HG03045 (cell line): Measurements from ENCODE around the gene WNT9A.
"Not testable (repeated sequence)": the region's sequence is repeated elsewhere in the genome, so short reads cannot be mapped to it uniquely, and the experiment has no call there.

Experiments
- ATAC-seq: cut with Tn5 transposase; IDR thresholded peaks from one replicate; pipeline ENCODE4 v1.9.1; 2021; ENCODE audit warnings: mild to moderate bottlenecking, moderate library complexity; ENCODE audit not compliant: unreplicated experiment

Gene WNT9A

DNA sequence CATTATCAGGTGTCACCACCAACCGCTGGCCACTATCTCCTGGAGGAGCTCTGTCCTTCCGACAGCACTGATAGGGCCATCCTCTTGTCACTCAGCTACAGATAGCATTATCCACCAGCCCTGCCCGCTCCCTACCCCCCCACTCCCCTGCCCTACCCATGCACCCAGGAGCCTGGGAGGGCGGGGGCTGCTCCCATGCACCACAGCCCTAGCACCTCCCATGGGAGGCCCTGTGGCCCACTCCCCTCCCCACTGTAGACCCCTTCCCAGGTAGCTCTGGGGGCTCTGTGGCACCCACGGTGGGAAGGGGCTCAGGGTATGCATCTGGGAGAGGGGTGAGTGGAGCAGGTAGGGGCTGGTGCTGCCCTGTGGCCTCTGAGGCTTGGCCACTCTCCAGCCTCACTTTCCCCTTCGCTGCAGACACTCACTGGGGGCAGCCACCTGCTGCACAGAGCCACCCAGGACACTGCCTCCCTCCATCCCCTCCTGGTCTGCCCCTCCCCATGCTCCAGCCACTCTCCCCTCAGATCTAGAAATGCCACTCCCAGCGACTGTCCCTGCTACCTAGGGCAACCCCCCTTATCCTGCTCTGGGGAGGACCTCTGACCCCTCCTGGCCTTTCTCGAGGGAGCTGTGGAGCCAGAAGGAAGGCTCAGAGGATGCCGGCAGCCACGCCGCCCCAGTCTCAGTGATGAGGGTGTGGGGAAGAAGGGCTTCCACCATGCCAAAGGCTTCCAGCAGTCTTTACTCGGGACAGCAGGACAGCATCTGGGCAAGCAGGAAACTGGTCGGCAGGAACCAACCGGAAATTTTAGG is 58.5 kb downstream of the WNT9A start:
- ATAC-seq: no peak

DNA sequence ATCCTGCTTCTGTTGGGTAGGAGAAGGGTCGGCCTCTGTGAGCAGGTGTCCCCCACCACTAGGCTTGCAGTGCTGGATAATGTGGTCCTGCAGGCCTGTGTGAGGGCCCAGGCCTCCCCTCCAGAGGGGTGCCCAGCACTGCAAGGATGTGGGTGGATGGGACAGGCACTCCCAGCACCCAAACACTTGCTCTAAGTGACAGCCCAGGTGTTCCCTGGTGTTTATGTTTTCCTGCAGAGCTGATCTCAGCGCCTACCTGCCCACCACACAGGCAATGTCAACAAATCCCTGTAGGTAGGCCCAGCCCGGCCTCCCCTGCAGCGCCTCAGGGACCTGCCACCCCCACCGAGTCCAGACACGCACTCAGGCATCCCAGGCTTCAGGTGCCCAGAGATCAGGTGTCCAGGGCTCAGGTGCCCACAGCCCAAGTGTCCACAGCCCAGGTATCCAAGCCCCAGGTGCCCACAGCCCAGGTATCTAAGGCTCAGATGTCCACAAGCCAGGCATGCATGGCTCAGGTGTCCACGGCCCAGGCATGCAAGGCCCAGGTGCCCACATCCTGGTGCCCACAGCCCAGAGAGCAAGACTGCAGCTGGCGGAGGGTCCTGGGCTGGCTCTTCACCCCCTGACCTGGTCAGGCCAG is 59.2 kb downstream of the WNT9A start:
- no peak for ATAC-seq

DNA sequence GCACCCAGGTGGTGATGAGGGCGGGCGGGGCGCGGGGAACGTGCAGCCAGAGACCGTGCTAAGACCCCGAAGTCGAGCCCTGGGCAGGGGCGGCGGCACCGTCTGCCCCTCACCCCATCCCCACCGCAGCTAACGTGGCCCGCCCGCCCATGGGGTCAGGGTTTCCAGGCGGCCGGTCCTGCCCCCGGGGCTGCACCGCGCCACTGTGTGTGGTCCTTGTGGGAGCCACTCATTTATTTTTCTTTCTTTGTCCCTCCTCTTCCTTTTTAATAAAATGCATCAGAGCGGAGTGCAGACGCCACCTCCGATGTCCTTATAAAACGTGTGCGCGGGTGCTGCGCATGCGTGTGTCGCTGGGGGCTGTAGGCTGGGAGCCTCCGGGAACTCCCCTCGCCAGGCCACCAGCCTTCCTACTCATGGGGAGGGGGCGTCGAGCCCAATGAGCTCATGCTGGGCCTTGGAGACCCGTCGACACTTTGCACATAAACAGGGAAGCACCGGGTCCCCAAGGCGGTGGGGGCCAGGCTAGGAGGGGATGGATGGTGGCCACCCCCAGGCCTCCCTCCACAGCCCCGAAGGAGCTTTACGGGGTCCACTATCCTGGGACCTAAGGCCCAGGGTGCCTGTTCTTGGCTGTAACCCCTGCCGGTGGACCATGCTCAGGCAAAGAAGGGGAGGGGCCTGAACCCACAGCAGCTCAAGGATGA is 59.9 kb downstream of the WNT9A start:
- no peak for ATAC-seq

DNA sequence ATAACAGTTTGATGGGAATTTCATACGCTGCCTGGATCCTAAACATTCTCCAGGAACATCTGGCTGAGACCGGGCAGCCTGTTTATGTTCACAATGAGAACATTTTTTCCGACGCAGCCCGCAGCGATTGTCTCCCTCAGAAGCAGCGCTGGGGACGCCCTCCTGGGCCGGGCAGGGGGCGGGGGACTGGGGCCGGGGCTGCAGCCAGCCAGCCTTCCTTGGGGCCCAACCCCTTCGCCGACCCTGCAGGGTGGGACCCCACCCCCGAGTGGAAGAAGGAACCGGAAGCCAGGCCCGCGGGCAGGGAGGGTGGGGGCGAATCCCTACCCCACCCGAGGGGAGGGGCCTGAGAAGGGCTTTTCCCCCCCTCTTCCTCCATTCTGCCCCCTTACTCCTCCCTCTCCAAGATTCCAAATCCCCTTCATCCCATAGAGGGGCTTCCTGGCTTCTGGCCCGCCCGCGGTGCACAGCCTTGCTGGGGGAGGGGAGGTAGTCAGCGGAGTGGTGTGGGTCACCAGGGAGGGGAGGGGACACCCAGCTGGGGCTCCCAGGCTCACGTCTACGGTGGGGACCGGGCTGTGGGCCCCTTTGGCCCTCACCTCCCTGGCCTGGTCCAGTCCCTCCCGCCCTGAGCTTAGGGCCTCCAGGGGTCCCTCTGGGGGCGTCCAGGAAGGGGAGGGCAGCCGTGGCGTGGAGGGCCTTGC is 60.6 kb downstream of the WNT9A start:
- ATAC-seq: no peak

DNA sequence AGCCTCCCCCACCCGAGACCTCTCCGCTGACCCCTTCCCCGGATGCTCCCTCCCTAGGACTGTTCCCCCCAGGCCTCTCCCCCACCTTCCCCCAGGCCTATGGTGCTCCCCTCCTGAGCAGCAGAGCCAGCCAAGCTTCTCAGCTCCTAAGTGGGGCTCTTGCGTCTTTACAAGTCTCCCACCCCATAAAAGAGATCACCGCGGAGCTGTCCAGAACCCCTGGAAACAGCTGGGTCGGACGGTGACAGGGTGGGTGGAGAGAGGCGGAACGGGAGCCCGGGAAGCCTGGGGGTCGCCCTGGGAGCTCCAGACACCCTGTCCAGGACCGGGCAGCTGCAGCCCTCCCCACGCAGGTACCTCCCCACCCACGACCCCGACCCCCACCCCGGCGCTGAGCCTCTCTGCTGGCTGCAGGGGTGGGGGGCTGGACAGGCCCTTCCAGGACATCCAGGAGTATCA is 61.2 kb downstream of the WNT9A start:
- ATAC-seq: no peak

DNA sequence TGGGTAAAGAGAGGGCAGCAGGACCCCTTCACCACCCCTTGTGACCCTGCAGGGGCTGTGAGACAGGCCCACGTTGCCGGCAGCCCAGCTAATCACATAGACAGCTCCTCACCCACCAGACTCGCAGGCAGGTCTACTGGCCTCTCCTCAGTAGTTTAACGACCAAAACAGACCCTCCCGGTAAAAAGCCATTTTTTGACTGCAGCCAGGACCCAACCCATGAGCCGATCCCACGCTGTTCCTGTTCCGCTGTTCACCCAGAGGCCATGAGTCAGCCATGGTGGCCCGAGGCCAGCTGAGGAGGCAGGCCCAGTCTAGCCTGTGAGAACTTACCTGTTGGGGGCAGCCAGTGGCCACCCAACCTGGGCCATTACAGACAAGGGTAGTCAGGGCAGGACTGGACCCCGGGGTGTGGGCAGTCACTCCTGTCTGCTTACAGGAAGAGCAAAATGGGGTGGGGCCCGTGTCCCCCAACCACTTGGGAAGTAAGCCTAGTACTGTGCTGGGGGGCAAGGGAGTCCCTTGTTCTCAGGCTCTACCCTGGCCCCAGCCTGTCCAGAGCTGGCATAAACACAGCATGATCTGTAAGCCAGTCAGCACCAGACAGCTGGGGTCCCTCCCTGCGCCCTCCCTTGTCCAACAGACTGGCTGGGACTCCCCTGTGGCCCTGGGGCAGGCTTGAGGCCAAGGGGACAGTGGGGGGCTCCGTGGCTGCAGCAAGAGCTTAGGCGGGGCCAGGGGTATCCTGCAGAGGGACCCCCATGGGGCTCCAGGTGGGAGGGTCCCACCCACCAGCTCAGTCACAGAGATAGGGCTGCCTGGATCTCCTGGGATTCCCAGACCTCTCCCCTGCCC is 61.9 kb downstream of the WNT9A start:
- ATAC-seq: no peak

DNA sequence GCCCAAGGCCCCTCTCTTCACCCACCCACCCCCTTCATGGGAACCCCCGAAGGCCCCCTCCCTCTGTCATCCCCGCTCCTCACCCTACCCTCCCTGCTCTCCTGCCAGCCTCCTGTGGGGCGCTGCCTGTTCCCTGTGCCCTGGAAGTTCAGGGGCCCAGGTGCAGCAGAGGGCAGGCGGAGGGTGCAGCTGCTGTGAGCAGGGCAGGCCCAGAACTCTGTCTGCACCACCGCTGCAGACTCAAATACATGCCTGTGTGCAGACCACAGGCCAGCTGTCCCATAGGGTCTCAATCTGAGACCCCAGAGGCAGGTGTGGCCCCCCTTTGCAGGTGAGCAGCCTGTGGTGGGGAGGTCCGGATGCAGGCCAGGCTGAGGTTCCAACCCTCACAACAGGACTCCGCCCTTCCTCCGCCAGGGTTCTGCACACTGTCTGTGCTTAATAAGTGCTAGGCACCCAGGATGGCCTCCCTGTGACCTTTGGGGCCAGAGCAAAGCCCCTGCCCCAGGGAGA is 62.5 kb downstream of the WNT9A start:
- ATAC-seq: no peak

DNA sequence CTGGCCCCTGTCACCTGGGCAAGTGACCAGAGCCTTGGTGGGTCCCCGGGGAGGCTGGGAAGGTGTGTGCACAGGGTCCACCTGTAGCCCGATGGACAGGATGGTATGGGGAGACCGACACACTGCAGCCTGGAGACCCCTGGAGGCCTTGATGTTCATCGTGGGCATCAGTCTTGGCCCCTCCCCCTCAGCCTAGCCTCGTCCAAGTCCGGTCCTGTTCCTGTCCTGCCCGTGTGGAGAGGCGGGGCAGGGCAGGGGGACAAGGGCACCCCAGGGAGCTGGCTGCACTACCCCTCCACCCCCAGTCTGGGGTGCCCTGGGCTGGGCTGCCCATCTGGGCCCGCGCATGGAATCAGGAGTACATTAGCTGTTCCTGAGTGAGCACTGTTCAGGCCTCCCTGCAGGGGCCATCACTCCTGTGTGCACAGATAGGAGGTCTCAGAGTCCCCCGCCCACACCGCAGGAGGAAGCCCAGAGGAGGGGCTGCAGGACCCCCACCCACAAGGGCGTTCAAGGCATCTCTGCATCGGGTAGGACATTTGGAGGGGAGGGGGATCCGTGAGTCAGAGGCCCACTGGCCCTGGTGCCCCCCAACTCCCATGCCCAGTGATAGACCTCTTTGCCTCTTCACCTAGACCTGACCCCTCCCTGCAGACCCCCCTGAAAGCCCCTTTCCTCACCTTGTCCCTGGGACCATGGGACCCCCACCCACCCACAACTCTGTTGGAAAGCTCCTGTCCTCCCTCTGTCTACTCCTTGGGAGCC is 63.2 kb downstream of the WNT9A start:
- no peak for ATAC-seq

DNA sequence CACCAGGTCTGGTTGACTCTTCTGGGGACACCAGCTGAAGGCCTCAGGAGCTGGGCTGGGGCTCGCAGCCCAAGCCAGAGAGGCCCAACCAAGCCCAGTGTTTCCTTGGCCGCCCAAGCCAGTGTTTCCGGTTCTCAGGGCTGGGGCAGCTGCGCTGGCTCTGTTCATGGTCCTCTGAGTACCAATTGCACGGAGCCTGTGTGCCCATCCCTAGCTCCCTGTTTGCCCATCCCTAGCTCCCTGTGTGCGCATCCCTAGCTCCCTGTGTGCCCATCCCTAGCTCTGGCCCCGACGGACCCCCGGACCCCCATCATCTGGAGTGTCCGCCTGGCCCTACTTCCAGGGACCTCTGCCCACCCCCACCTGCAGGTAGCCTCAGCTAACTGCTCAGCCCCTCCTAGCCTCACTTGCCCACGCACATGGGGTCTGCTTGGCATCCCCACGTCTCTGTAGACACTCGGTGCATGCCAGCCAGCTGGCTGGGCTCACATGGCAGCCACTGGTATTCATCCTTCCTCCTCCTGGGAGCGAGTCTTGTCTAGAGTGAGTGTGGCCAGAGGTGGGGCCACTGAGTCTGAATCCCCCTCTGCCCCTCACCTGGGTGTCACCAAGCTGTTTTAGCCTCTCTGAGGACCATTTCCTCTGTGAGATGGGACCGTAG is 64.0 kb downstream of the WNT9A start:
- ATAC-seq: no peak

DNA sequence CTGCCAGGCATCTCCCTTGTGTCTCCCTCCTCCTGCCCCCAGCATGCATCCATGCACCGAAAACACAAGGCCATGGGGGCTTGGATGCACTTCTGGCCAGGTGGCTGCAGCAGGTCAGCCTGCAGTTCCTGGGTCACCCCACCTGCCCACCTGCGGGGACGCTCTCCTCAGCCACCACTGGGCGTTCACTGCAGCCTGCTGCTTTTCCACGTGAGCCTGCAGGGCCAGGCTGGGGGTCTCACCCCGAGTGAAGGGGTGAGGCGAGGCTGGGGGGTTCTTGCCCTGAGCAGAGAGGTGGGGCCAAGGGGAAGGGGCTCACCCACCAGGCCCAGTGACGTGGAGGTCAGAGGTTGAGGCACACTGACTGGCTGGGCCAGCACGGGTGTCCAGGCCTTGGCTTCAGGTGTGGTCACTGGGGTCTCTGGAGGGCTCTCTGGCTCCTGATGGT is 64.6 kb downstream of the WNT9A start:
- no peak for ATAC-seq

DNA sequence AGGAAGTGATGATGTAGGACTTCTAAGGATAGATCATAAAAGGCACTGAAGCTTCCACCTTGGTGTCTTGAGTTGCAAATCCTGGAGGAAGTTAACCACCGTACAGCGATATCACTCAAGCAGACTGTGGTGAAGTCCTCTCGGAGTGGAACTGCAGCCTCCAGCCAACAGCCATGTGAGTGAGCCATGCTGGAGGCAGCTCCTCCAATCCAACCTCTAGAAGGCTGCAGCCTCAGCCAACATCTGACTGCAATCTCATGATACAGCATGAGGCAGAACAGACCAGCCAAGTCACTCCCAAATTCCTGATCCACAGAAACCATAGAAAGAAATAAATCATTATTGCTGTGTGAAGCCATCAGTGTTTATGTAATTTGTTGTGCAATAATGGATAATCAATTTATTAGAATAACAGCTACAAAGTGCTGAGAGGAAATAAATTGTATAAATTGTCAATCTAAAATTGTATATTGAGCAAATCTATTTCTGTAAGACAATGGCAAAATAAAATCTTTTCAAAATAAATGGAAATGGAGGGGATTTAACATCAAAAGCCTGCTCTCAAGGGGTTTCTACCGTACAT is 67.3 kb downstream of the WNT9A start:
- ATAC-seq: no peak

DNA sequence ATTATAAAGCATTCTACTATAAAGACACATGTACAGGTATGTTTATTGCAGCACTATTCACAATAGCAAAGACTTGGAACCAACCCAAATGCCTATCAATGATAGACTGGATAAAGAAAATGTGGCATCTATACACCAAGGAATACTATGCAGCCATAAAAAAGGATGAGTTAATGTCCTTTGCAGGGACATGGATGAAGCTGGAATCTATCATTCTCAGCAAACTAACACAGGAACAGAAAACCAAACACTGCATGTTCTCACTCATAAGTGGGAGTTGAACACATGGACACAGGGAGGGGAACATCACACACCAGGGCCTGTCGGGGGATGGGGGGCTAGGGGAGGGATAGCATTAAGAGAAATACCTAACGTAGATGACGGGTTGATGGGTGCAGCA is 69.9 kb downstream of the WNT9A start:
- not testable (repeated sequence) for ATAC-seq

DNA sequence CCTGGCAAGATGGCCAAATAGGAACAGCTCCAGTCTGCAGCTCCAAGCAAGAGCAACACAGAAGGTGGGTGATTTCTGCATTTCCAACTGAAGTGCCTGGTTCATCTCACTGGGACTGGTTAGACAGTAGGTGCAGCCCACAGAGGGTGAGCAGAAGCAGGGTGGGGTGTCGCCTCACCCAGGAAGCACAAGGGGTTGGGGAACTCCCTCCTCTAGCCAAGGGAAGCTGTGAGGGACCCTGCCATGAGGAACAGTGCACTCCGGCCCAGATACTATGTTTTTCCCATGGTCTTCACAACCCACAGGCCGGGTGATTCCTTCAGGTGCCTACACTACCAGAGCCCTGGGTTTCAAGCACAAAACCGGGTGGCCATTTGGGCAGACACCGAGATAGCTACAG is 75.8 kb downstream of the WNT9A start:
- ATAC-seq: not testable (repeated sequence)

DNA sequence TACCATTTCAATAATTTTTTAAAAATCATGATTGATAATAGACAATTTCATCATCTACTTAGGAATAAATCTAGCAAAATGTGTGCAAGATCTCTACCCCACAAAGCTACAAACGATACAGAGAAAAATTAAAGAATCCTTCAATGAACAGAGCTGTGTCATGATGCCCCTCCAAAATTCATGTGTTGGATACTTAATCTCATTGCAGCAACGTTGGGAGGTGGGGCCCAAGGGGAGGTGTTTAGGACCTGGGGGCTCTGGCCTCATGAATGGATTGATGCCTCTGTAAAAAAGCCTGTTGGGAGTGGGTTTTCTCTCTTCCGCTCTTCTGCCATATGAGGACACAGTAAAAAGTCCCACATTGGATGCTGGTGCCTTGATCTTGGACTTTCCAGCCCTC is 77.4 kb downstream of the WNT9A start:
- ATAC-seq: no peak

DNA sequence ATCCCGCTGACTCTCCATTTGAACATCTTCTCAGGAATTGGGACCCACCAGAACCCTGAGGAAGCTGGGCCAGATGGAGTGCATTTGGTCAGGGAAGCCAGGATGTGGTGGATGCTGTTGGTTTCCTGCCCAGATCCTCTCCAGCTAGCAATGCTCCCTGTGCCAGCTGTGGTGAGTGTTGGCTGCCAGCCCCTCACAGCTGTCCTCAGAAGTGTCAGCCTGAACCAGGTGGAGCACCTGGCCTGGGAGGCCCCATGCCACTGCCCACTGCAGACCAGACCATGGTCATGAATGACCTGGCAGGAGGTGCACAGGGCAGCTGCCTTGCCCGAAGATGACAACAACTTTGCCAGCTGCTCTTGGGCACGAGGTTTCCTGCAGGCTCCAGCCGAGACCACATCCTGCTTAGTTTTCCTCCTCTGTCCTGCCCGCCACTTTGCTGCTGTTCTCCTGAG is 77.9 kb downstream of the WNT9A start:
- no peak for ATAC-seq

DNA sequence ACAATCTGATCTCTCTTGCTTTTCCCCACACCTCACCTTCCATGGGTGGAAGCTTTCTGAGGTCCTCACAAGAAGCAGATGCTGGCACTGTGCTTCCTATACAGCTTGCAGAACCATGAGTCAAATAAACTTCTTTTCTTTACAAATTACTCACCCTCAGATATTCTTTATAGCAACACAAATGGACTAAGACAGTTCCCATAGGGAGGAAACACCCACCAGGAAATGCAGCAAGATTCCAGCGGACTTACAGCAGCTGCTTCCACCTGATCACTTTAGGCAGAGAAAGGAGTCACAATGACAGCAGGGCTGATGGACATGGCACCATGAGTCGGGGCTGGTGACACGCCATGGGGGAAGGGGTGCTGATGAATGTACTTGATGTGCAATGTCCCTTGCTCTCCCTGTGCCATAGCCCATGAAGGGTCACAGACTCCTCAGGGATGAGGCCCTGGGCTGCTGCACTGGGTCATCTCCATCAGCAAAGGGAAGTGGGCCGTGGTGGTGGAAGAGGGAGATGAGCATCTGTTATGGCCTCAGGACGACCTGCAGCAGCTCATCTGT is 78.4 kb downstream of the WNT9A start:
- no peak for ATAC-seq
